ENCODE data around the gene MEIOSIN. TPM values are rescaled to one million over a fixed set of nuclear protein-coding genes. Genes with fewer than 3 reads are reported as not detected.

Gene MEIOSIN
- polyA plus RNA-seq, 1 of the 3 experiments (the other 2 are of a cell fraction): 0.03 TPM

- ChIA-PET POLR2A (no interaction called here), CTCF (interaction anchor here (0.8 to 1.6 kb wide), 2 partner anchors 33 to 73 kb away, joined by 3 to 10 read pairs; no protein-coding TSS in a partner anchor)
- 100% methylated on average over 2 of the region's 17 CpGs for WGBS (ENCODE audit: low lambda C conversion rate)
Observed at GRCh38 chr19:45766296-45766868, 33.1 kb downstream of the MEIOSIN start.

More at GRCh38 chr19:45766296-45766868, 33.1 kb downstream of the MEIOSIN start:
- Histone ChIP-seq H3K27me3 (ENCODE audit: insufficient read depth) (no peaks in the 10 kb centered on the region), H3K4me1 (ENCODE audit: control insufficient read depth in 1 of 2, insufficient read depth in 2 of 2, low read depth in 1 of 2, low read length in 1 of 2) (peaks cover 8 to 27% of the 10 kb centered on the region in 2 experiments; a peak in 3 of 4 replicates), H3K4me3 (ENCODE audit: low read depth in 2 of 2, low read length in 1 of 2) (no peak overlapping the region), H4K20me1 (ENCODE audit: insufficient read depth) (peaks cover 10% of the 10 kb centered on the region; the same call in 1 of the 2 replicates), H3K9me3 (no peaks in the 10 kb centered on the region), H3K9me2 (no peaks in the 10 kb centered on the region), H3K36me3 (replicated peaks in 1 of 2; ENCODE audit: control insufficient read depth in 1 of 2, insufficient read depth in 2 of 2, low read length in 1 of 2) (peaks cover 0 to 3% of the 10 kb centered on the region in 2 experiments), H3K4me2 (peak overlapping the region; percentile 99), H3F3A (replicated peaks; ENCODE audit: insufficient read depth) (peaks cover 20% of the 10 kb centered on the region), H3K27ac (ENCODE audit: low read depth in 2 of 2, low read length in 1 of 2) (no peak overlapping the region), H2AFZ (ENCODE audit: low read depth) (no peak overlapping the region), H3K79me2 (ENCODE audit: insufficient read depth) (no peaks in the 10 kb centered on the region), H3K9ac (no peak overlapping the region)
- TF ChIP-seq YY1 (IDR thresholded peaks at IDR 0.05; ENCODE audit: low read depth) (no peak), EZH2phosphoT487 (IDR thresholded peaks at IDR 0.05; ENCODE audit: borderline replicate concordance, low read depth) (no peak), GABPA (IDR thresholded peaks at IDR 0.05; ENCODE audit: low read depth) (no peak), FOSL2 (IDR thresholded peaks at IDR 0.05; ENCODE audit: borderline replicate concordance, low read depth) (no peak), TAF1 (IDR thresholded peaks at IDR 0.05; ENCODE audit: borderline replicate concordance, low read depth, low read length) (no peak), TEAD4 (IDR thresholded peaks at IDR 0.05; ENCODE audit: borderline replicate concordance, insufficient read depth) (no peak), GATA2 (CRISPR knock-in tag; IDR thresholded peaks at IDR 0.05) (no peak), MXI1 (IDR thresholded peaks at IDR 0.05; ENCODE audit: low read depth, low read length) (no peak), CTCF (IDR thresholded peaks at IDR 0.05) (no peak), IRF3 (IDR thresholded peaks at IDR 0.05; ENCODE audit: low read depth, low read length) (no peak), USF2 (IDR thresholded peaks at IDR 0.05; ENCODE audit: borderline replicate concordance, low read depth, low read length) (no peak), FOXJ3 (CRISPR knock-in tag; IDR thresholded peaks at IDR 0.05) (no peak), REST (IDR thresholded peaks at IDR 0.05; ENCODE audit: low read depth, low read length) (no peak), RXRA (IDR thresholded peaks at IDR 0.05; ENCODE audit: borderline replicate concordance, low read depth) (no peak), MEF2A (IDR thresholded peaks at IDR 0.05; ENCODE audit: borderline replicate concordance, low read depth) (no peak), FOXM1 (IDR thresholded peaks at IDR 0.05; ENCODE audit: low read depth) (no peak), ELF1 (IDR thresholded peaks at IDR 0.05) (no peak), CHD2 (IDR thresholded peaks at IDR 0.05; ENCODE audit: low read length, partially characterized antibody) (no peak), MAX (IDR thresholded peaks at IDR 0.05; ENCODE audit: low read depth) (no peak)
- peak; percentile 12 for DNase-seq

Measured in SK-N-SH (cell line).